ENCODE results near the gene SPATA31E1.

Gene SPATA31E1

DNA sequence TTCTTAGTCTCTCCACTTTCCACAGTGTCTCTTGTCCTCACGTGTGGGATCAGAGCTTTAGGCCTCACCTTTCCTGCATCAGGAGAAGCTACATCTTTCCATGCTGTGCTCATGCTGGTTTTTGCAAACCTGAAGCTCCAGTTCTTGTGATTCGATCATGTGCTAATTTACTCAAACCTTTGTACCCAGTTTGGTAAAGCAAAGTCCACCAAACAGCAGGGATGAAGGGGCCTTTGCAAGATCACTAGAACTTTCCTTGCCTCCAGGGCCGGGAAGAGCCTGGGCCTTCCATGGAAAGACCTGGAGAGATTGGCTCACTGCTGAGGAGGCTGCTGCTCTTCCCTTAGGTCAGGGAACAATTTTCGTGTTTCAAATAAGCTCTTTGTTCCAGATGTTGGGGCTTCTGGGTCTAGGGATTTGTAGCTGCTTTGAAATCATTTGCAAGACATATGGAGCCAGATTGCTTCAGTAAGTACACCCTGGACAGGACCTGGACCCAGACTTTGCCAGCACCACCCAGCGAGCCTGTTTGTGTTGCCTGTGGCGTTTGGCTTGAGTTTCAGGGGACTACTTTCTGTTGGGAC is 18.7 kb upstream of the SPATA31E1 start:
- no peak for DNase-seq (ENCODE audit: low read depth)

DNA sequence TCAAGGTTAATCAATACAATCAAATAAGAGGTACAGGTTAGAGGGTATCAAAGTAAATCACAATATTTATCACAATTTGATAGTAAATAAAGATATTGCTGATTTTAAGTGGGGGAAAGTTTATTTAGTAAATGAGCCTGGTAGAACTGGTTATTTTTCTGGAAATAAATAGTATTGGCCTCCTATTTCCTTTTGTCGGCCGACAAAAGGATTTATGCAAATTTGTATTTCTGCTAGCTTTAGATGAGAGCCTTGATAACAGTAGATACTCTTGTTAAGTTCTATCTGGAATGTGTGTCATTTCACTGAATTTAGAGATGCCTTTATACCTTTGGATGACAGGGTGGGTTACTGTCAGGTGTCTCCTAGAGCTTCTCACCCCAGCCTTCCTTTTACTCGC is 17.8 kb upstream of the SPATA31E1 start:
- no peak for DNase-seq (ENCODE audit: low read depth)

DNA sequence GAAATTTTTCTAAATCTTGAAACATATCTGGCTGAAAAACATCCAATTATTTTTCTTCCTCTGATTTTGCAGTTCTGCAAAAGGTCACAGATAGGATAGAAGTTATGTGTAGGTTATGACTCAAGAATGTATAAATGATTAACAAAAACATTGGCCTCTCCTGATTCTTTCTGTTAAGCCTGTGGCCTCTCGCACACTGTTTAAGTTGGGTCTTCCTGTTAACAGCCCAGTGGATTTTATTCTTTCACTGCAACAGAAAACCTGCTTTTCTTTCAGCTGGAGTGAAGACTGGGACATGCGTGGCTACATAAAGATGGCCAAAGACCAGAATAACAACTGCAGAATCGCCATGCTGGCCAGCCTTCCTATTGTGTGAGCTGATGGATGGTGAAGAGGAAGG is 17.1 kb upstream of the SPATA31E1 start:
- DNase-seq (ENCODE audit: low read depth): no peak

DNA sequence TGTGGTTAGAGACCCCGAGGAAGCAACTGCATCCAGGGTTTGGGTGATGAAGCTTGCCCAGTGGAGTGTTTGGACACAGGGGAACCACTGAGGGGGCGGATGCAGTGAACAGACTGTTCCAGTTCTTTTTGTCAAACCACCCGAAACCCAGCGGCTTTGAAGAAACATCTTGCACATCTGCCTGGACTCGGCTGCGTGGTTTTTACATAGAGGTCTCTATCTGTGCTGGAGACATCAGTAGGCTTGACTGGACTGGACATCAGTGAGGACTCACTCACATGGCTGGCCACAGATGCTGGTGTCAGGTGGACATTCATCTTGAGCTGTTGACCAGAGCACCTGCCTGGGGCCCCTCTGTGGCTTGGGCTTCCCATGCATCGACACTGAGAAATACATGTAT is 15.3 kb upstream of the SPATA31E1 start:
- DNase-seq (ENCODE audit: low read depth): no peak

DNA sequence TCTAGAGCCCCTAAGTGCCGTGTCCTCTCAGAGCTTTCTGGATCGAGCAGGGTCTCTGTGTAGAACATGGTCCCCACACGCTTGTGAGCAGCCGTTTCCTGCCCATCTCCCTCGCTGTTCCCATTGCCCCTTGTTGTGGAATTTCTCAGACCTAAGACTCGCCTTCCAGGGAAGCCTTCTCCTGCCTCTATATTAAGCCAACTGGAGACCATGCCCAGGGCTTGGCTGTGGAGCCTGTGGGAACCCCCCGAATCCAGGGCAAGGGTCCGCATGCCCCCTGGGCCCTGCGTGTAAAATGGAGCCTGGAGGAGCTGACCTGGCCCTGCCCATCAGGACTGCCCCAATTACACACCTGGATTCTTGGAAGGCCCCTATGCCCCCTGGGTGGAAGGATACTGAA is 14.5 kb upstream of the SPATA31E1 start:
- DNase-seq (ENCODE audit: low read depth): no peak

DNA sequence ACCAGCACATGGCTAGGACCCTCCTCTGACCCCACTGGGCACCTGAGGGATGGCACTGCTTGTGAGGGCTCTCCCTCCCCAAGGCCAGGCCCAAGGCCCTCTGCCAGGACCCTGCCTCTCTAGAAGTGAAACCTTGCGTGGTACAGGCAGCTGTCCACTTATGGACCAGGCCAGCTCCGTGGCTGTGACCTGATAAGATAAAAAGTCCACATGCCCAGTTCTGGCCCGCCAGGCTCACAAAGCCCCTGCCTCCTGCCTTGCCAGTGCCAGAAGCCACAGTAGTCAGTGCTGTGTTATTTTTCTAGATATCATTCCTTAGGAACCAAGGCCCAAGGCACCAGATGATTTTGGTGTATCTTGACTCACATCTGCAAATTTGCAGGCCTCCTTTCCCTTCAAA is 14.0 kb upstream of the SPATA31E1 start:
- DNase-seq (ENCODE audit: low read depth): no peak

DNA sequence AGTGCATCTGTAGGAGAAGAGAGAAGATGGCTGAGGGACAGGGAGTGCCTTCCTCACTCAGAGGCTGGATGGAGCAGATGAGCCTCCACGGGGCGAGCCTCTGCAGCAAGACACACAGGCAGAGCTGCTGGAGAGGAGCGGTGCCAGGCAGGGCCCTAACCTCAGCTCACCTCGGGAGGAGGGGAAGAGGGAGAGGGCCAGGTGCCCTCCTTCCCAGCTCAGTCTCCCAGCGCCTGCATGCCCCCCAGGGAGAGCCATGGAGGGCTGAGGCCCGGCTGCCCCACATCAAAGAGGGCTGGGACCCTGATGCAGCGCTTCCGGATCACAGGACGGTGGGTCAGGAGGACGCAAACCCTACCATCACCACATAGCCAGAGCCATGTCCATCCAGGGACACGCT is 13.6 kb upstream of the SPATA31E1 start:
- DNase-seq (ENCODE audit: low read depth): no peak

DNA sequence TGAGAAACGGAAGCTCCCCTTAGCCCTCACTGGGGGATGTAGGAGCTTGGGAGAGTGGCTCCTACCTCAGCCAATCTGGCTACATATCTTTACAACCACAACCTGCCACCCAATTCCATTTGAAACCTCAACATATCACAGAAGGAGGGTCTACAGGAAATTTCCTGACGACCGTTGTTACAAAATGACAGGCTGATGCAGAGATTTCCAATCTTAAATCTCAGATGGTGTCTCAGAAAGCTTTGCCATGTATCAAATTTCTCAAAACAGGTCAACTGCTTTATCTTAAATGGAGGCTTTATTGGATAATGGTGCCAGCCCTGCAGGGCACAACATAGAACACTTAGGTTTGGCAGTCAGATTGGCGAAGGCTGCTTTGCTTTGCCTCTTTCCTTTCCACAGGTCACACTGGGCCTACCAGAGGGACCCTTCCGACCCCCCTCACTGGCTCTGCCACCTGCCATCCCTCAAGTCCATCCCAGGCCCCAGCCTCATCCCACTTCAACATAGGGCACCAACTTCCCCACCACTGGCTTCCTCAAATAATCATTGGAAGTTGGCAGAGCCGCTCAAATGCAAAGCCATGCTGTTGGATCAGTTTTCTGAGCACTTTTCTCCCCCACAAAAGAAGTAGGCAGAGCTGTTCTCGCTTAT is 11.1 kb upstream of the SPATA31E1 start:
- no peak for DNase-seq (ENCODE audit: low read depth)

DNA sequence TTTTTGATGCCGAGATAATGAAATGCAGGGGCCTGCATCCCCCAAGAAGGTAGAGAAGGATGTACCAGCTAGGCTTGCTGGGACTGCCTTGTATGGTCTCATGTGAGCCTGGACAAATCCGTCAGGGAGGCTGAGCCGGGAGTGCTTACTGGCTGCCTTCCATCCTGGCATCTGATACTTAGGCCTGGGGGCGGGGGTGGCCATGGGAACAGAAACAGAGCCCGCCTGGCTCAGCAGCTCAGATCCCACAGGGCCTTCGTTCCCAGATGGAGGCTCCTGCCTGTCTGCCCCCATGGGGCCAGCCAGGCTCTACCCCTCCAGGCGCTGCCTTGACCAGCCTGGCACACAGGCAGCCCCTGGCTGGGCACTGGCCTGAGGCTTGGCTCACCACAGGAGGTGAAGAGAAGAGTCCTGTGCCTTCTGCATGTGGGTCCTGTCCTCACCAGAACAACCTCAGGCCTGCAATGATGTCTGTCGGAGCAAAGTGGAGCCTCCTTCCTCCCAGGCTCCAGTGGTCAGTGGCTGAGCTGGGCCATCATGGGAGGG is 10.5 kb upstream of the SPATA31E1 start:
- DNase-seq (ENCODE audit: low read depth): peak; percentile 50

DNA sequence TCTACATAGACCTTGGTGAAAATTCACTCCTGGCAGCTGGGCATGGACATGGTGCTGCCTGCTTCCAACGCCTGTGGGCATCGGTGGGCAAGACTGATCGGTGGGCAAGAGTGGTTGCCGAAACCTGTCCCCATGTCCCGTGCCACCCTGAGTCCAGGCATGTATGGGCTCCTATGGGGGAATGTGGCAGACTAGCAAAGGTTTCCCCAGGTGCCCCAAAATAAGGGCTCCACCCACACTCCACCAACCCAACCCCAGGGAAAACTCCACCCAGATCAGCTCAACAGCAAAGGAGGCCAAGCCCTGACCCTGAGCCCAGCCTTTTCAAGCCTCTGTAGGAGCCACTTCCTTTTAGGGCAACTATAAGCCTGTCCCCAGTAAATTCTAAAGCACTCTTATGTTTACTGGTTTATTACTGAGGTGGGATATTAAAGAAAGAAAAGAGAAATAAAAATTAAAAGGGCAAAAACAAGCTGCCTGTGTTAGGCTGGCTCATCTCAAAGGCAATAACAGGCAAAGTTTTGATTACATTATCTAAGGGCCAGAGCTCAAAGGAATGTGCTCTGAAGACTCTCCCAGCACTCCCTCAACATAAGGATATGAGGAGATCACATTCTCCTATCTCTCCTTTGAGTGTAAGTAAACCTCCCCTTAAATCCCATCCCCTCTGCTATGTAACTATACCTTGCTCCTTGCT is 8.9 kb upstream of the SPATA31E1 start:
- no peak for DNase-seq (ENCODE audit: low read depth)

DNA sequence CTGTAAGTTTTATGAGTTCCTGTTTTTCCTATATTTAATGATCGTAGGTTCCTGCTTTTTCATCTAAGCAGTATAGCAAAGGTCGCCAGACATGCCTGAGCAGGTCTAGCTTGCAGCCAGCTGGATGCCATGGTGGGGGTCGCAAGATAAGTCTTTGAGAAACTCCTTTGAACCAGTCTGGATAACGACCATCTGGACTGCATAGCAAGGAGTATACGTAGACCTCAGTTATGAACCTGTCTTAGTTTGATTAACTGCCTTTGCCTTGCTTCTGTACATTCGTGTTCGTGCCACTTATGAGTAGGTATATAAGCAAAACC is 8.4 kb upstream of the SPATA31E1 start:
- no peak for DNase-seq (ENCODE audit: low read depth)

DNA sequence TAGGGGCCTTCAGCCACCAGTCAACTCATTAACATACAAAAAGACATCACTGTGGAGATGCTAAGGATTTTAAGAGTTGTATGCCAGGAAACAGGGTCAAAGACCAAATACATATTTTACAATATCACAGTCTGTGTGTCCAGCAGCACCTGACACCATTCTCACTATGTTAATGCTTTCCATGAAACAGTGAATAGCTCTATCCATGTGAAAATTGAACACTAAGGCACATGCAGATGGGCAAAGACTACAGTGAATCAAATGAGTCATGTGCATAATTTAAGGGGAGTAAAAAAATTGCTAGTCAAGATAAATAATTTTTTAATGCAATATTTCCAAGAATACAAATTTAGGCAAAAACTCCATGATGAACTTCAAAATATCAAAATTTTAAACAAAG is 7.6 kb upstream of the SPATA31E1 start:
- DNase-seq (ENCODE audit: low read depth): no peak

DNA sequence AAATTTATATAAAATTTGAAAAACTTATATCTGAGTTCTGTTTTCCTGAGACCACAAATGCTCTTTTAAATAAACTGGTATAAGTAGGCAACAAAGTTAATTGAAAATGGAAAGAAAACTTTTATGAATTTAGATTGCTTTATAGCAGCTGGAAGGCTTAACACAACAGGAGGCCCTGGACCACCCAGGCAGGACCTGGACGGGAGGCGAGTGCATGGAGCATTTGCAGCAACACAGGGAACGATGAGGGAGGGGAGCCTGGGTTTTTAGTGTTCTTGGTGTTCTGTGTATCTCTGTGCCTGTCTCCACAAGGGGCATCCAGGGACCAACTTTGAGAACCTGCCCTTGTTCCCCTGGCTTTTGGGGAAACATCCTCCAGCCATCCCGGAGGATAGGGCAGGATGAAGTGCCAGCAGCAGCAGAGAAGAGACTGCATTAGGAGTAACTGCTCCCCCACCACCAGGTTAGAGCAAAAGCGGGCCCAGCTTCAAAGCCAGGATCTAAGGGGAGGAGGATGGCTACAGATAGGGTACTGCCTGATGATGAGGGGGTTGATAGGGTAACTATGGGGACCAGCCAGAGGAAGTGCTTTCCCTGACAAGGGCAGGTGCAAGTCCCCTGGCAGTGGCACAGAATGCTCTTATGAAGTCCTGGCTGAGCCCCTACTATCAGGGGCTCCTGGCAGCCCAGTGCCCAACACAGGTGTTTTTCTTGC is 6.7 kb upstream of the SPATA31E1 start:
- DNase-seq (ENCODE audit: low read depth): no peak

DNA sequence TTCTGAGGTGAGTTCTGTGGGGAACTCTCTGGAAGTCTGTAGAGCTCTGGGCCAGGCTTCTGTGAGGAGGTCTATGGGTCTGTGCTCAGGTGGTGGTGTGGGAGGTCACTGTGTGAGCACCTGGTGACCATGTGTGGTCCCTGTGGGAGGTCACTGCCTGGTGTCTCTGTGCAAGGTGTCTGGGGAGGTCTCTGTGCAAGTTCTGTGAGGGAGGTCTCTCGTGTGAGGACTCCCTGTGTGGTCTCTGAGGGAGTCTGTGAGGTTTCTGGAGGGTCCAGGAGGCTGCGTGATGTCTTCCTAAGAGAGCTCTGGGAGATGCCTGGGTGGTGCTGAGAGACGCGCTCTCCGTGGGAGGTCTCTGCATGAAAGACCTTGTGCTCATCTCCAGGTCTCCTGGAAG is 6.0 kb upstream of the SPATA31E1 start:
- no peak for DNase-seq (ENCODE audit: low read depth)

DNA sequence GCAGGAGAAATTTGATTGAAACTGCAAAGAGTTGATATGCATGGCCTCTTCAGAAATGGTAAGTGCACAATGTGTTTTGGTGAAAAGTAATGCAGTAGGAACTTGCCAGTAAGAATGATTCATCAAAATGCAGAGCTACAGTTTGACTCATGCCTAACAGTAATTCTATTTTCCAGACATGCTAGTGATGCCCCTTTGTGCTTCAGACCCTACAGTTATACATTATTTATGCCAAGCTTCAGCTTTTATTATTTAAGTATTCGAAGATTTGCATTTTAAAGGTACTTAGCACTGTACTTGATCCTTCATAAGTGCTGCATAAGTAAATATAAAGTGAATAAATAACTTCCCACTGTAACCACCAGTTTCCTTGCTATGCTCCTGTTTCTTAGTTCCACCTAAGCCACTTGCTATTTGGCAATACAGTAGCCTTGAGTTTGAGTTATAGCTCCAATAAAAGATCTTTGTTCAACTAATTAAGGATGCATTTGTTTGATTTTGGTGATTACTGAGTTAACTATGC is 3.6 kb upstream of the SPATA31E1 start:
- DNase-seq (ENCODE audit: low read depth): peak; percentile 70

DNA sequence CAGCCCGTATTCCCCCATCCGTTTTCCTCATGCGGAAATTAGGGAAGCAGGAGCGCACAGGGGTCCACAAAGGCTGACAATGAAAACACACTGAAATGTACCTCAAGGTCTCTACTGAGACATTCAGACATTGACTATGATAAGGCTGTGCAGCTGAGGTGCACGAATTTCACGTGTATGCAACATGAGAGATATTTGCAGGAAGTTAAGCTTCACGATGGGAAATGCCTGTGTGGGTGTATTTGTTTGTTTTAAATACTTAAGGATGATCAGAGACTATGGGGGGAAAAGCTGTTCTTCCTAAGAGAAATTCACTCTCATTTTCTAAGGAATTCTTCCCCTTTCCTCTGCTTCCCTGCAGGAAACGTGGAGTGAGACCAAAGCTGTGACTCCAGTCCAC is 2.6 kb upstream of the SPATA31E1 start:
- DNase-seq (ENCODE audit: low read depth): no peak

DNA sequence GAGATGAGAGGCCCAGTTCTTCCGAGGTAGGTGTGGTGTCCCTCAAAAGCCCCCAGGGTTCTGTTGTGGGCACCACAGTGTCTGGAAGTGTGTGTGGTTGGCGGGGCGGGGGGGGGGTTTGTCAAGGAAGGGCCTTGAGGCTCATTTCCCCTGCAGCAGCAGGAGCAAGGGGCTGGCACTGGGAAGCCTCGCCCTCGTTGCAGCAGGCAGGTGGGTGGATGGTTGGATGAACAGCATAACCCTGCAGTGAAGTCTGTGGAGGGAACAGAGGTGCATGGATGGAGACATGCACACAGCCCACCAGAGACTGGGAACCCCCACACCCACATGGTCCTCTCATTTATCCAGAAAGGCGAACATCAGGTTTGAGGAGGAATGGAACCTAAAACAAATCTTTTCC is 2.0 kb upstream of the SPATA31E1 start:
- no peak for DNase-seq (ENCODE audit: low read depth)

DNA sequence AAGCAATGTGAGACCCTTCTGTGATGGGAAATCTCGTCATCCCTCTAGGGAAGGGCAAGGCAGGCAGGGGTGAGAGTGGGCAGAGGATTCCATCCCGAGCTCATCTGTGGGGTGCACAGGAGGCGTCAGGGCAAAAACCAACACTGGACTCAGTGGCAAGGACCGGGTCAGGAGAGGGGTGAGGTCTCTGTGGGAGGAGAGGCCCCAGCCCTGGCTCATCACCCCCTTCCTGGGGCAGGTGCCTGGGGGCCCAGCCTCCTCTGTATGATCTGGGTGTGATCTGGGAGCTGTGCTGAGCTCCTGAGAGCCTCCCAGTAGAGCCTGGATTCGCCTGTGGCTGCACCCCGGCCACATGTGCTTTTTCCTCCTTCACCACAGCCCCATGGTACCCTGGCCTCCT is 597 bp downstream of the SPATA31E1 start:
- no peak for DNase-seq (ENCODE audit: low read depth)

DNA sequence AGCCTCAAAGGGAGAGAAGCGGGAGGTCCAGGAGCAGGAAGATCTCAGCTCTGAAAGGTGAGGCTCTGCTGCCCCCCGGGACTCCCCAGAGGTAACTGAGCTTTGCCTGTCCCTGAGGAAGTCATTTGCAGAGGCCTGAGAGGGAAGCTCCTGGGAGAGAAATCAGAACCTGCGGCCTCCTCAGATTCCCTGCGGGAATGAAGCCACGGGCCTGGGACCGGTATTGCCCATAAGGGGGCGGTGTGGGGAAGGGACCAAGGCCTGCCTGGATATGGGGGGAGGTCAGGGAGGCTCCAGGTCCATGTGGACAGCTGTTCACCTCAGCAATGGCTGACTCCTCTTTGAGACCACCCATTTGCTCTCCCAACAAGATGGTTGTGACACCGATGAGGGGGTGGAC is 1.3 kb downstream of the SPATA31E1 start:
- DNase-seq (ENCODE audit: low read depth): no peak

DNA sequence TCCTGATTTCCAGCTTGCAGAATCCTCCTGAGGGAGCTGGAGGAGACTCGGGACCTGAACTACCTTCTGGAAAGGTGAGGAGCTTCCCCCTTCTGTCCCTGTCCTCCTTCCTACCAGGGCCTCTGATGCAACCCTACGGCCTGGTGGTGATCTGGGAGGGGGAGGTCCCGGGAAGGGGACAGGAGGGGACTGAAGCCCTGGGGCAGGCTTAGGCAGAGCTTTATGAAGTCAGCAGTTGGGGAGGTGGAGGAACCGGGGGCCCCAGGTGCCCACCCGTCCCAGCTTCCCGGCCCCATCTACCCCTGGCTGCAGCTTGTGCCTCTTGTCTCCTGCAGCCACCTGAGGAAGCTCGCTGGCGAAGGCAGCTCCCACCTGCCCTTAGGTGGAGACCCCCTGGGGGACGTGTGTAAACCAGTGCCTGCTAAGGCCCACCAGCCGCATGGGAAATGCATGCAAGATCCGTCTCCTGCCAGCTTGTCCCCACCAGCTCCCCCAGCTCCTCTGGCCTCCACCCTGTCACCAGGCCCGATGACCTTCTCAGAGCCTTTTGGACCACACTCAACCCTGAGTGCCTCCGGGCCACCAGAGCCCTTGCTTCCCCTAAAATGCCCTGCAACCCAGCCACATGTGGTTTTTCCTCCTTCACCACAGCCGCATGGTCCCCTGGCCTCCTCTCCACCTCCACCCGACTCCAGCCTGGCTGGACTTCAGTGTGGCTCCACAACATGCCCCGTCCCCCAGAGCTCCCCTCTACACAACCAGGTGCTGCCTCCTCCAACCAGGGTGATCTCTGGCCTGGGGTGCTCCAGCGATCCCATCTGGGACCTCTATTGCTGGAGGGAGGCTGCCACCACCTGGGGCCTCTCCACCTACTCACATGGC is 2.1 kb downstream of the SPATA31E1 start:
- DNase-seq (ENCODE audit: low read depth): no peak

DNA sequence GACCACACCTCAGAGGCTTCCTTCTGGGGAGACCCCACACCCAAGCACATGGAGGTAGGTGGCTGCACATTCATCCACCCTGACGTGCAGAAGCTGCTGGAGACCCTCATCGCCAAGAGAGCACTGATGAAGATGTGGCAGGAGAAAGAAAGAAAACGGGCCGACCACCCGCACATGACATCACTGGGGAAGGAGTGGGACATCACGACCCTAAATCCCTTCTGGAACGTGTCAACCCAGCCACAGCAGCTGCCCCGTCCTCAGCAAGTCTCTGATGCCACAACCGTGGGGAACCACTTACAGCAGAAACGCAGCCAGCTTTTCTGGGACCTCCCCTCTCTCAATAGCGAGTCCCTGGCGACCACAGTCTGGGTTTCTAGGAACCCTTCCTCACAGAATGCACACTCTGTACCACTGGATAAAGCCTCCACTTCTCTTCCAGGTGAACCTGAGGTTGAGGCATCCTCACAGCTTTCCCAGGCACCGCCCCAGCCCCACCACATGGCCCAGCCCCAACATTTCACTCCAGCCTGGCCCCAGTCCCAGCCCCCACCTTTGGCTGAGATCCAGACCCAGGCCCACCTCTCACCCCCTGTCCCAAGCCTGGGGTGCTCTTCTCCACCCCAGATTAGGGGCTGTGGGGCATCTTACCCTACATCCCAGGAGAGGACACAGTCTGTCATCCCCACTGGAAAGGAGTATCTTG is 3.0 kb downstream of the SPATA31E1 start:
- no peak for DNase-seq (ENCODE audit: low read depth)
